Fibroblast of peridontal ligament (primary cell): ENCODE results near the gene AFF3.
"Not testable (repeated sequence)": the region's sequence is repeated elsewhere in the genome, so short reads cannot be mapped to it uniquely, and the experiment has no call there.

Source experiments
- DNase-seq: peaks from one replicate; pipeline ENCODE4 v3.0.0-alpha.2; 2010; ENCODE audit errors: extremely low read depth

Gene AFF3, protein sequence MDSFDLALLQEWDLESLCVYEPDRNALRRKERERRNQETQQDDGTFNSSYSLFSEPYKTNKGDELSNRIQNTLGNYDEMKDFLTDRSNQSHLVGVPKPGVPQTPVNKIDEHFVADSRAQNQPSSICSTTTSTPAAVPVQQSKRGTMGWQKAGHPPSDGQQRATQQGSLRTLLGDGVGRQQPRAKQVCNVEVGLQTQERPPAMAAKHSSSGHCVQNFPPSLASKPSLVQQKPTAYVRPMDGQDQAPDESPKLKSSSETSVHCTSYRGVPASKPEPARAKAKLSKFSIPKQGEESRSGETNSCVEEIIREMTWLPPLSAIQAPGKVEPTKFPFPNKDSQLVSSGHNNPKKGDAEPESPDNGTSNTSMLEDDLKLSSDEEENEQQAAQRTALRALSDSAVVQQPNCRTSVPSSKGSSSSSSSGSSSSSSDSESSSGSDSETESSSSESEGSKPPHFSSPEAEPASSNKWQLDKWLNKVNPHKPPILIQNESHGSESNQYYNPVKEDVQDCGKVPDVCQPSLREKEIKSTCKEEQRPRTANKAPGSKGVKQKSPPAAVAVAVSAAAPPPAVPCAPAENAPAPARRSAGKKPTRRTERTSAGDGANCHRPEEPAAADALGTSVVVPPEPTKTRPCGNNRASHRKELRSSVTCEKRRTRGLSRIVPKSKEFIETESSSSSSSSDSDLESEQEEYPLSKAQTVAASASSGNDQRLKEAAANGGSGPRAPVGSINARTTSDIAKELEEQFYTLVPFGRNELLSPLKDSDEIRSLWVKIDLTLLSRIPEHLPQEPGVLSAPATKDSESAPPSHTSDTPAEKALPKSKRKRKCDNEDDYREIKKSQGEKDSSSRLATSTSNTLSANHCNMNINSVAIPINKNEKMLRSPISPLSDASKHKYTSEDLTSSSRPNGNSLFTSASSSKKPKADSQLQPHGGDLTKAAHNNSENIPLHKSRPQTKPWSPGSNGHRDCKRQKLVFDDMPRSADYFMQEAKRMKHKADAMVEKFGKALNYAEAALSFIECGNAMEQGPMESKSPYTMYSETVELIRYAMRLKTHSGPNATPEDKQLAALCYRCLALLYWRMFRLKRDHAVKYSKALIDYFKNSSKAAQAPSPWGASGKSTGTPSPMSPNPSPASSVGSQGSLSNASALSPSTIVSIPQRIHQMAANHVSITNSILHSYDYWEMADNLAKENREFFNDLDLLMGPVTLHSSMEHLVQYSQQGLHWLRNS (N-terminal part only)

DNA sequence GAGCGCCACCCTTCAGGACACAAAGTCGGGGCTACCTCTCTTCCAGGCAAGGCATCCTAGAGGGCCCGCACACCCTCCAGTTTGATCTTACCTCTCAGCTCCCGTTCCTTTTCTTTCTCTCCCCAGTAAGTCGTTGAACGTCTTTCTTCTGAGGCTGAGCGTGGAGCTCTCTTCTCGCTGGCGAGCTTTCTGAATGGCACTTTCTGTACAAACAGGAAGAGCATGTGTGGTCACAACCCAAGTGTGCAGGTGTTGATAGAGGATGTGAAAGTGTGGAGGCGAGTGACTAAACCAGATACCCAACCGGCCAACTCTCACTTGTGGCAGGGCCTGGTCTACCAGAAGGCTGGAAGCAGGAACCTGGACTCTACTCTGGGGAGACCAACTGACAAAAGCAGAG is at the start of gene AFF3:
Gene AFF3, minus strand, starts transcription at position 198 of the 400 bp plus-strand sequence. CDS start 38,136 bp downstream, outside the sequence.
- DNase-seq, result no peak

DNA sequence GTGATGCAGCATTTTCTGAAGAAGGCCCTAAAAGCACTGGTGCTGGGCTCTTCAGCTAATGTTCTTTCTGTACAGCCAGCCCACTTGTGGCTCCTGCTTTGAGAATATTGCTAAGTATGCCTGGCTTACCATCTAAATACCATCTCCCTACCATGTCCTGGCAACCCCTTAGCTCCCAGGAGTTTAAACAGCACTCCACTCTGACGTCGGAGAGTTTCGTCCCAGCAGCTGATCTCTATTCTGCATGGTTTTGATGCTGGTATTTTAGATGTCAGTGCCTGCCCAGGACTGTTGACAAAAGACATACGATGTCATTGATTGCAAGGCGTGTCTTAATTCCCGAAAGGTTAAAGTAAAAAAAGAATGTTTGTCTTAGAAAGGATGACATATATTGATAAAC is 47.0 kb upstream of the AFF3 start:
- DNase-seq, result no peak

DNA sequence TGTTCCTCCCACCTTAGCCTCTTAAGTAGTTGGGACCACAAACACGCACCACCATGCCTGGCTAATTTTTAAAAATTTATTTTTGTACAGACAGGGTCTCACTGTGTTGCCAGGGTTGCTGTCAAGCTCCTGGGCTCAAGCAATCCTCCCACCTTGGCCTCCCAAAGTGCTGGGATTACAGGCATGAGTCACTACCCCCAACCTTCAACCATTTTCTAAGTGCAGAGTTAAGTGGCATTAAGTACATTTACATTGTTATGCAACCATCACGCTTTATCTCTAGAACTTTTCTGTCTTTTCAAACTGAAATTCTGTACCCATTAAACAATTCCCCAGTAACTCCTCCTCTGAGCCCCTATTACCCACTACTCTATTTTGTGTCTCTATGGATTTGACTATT is 45.9 kb upstream of the AFF3 start:
- no peak for DNase-seq

DNA sequence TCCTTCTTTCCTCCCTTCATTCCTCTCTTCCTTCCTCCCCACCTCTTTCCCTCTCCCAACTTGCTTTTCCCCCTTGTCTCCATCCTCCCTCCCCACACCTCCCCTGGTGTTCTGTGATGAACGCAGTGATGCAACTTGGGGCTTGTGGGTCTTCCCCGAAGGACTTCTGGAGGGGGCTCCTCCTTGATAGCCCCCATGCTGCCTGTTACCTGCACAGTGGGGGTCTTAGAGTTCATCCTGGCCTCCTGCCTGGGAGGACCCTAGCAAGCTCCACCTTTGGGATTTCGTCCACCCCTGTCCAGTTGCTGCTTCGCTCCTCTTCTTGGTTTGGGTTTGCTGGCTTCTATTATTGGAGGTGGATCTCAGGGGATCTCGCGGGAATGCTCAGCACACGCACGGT is 43.7 kb upstream of the AFF3 start:
- no peak for DNase-seq

DNA sequence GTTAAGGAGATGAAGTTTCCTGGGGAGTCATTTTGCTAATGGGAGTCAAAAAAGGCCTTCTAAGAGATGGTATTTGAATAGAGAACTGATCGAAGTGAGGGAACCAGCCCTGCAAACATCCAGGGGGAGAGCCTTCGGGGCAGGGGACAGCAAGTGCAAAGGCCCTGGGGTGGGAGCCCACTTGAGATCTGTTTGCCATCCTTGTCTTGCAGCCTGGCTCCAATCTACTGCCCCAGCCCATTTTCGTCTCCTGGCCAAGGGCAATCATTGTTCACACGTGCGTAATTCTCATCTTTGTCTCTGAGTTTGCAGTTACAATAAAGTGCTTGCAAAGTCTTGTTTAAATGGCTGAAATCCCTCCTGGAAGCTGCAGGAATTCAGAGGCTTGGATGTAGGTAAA is 43.1 kb upstream of the AFF3 start:
- no peak for DNase-seq

DNA sequence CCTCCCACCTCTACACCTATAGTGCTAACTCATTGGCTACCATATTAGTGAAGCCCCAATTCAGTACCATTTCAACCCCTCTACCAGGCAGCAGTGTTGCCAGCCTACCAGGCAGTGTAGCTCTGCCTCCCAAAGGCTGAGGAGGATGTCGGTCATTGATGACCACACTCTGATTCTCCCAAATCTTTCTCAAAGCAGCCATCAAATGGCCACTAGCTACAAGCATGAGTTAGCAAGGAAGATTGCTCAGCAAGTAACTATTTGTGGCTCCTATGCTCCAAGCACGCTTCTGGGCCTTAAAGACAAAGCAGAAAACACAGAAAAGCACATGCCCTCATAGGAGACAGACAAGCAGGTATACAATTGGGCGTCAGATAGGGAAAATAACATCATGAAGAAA is 42.7 kb upstream of the AFF3 start:
- no peak for DNase-seq

DNA sequence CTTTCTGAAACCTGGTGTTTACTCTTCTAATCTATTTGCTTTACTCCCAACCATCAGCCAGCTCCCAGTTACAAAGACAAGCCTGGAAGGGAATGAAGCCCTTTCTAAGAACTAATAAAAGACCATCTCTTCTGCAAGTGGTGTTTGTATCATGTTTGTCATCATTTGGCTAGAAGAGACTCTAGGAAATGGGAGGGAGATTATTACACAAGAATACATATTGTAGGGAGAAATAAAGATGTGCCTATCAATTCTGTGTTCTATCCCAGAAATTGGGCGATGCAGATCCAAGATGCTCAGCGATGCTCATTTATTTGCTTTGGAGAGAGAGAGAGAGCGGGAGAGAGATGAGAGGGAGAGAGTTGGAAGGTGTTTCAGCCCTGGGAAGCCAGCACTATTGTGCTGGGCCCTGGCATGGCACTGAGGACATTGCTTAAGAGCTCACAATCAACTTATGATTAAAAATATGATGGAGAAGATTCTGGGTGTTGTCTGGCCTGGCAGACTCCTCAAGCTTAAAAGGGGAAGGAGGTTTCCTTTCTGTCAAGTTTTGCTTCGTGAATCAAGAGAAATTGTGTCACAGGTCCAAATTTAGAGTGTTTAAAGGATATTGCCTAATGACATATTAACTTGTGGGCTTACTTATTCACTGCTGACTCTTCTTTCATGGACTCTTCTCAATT is 41.8 kb upstream of the AFF3 start:
- DNase-seq, result no peak

DNA sequence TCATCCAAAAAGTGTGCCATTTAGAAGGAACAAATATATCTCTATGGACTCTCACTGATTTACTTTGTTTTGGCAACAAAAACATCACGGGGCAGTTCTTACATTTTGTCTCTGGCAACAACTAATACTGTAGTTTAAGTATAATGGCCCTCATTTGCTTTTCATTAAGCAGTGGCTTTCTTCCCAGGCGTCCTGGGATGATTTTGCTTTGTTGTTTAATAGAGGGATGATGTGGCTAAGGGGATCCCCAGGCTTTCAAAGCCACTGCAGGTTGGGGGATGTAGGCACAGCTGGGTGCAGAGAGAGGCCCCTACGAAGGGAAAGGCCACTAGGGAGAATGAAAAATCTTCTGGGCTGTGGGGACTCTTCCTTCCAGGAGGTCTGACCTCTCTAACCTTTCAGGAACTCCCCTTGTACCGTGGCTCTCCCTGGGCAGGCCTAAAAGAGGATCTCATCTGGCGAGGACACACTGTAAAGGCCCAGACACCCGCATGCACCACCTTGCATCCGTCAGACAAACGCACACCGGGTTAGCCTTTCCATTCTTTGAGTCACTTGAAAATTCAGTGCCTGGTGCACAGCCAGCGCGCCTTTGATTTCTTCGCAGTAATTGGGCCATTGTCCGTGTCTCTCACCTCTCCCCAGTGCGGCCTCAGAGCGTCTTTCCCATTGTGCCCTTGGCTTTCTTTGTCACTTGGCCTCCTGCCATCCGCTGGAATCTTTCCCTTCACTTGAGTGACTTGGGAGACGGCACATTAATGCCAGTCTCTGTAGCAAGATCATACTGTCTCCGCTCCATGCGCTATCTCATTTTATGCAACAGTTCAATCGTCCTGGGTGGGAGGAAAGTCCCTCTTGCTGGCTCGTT is 40.3 kb upstream of the AFF3 start:
- DNase-seq, result peak; percentile 51

DNA sequence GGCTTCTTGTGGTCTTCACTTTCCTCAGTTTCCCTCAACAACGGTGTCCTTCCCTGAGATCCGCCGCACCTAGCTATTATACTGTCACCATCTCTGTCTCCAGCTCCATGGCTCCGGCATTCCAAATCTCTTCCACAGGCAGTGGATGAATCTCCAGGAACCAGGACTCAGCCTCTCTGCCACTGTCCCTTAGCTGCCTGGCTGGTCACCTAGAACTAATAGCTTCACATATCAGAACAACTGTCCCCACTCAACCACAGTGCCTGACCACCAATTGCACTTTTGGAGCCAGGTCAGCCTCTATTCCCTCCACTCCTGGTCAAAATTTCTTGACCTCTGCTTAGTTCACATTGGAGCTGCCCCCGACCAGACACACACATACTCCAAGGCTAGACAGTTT is 38.1 kb upstream of the AFF3 start:
- DNase-seq, result no peak

DNA sequence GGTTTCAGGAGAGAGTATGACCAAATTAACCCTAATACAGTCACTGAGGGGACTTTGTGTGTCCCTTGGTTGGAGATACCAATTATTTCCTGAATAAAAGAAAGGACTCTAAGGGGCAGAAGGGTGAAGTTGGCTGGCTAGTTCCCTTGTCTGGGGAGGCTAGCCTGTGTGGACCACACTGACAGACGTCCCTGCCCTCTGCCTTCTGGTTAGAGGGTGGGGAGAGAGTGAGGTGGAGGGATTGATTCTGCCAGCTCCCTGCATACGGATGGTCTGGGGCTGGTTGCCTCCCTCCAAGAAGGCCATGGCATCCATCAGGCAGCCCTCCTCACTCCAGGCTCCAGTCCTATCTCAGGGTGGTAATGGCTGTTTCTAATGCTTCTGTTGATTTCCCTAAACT is 37.4 kb upstream of the AFF3 start:
- DNase-seq, result no peak

DNA sequence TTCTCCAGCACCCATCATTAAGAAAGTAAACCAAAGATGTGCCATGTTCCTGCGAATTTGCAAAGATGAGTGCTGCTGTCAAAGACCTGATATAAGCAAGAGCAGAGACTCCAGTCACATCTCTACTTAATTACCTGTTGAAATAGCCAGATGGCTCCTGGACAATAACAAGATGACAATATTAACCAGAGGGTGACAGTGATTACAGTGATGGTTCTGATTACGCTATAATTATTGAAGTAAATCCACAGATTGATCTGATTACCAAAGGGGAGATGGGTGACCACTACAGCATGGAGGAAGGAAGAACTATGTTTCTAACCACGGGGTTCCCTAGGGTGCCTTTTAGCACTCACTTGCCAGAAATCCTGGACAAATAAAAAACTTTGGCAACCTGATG is 36.5 kb upstream of the AFF3 start:
- no peak for DNase-seq

DNA sequence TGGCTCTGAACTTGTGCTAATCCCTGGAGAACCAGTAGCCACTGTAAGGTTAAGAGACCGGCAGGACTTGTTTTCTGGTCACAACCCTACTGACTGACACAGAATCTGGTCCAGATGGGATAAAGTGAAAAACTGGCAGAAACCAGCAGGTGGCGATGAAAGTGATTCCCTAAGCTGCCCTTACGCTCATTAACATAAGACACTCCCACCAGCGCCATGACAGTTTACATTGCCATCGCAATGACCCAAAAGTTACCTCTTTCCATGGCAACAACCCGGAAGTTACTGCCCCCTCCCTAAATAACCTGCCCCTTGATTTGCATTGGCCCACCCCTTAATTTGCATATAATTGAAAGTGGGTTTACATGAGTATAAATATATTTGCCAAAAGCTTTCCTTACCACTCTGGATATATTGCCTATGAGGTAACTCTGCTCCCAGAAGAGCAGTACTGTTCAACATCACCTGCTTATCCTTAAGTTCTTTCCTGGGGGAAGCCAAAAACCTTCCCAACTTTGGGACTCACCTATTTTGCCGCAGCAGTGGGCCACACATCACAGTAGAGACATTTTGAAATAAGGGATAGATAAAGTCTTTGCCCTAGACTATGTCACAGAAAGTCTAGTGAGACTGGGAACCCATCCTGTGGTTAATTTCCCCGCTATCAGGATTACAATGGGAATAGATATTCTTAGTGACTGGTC is 35.8 kb upstream of the AFF3 start:
- no peak for DNase-seq

DNA sequence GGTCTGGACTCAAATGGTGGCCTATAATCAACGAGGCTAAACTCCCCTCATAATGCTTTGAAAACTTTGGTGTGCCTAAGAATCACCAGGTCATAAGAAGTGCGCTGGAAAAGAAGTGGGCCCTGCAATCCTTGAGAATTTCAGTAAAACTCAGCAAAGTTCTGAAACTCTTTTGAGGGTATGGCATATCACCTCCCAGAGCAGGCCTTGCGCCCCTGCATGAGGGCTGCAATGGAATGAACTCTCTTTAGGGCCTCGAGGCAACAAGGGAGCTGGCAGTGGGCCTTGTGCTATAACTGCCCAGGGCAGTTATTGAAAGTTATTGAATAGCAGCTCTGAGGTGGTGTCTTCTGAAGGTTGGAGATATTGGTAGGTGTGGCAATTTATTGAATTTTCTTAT is 34.5 kb upstream of the AFF3 start:
- DNase-seq, result no peak

DNA sequence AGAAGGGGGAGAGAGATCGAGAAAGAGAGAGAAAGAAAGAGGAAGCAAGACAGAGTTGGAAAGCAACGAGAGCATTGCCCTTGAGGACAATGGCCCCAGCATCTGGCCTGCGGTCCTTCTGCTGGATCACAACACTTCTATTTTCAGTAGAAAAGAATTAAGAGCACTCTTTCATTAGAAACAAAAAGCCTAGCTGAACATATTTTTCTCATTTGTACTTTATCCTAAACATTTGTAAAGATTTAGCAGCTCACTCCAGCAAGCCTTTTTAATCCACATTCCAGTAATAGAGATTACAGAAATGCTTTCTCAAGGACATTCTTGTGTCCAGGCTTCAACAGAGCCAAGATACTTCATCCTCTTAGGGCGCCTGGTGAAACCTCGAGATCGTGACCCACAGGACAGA is 31.6 kb upstream of the AFF3 start:
- peak; percentile 48 for DNase-seq

DNA sequence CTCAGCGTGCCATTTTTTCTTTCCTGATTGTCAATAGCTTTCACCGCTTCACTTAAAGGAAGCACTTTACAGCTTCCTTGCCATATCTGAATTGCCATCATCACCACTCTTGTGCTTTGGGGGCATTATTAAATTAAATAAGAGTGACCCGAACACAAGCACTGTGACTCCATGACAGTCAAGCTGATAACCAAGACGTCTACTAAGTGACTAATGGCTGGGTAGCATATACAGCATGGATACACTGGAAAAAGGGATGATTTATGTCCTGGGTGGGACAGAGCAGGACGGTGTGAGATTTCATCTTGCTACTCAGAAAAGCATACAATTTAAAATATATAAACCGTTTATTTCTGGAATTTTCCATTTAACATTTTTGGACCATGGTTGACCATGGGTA is 24.3 kb upstream of the AFF3 start:
- no peak for DNase-seq

DNA sequence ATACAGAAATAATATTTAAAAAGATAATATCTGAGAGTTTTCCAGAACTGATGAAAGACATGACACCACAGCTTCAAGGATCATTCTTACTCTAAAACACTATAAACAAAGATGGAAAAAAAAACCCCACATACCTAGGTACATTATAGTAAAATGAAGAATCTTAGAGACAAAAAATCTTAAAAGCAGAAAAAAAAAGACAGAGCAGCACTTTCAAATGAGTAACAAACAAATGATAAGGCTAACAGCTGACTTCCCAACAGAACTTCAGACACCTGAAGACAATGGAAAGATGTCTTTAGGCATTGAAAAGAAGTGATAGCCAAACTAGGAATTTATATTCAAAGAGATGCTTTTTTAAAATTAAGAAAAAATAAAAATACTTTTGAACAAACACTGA is 21.2 kb upstream of the AFF3 start:
- DNase-seq, result no peak

DNA sequence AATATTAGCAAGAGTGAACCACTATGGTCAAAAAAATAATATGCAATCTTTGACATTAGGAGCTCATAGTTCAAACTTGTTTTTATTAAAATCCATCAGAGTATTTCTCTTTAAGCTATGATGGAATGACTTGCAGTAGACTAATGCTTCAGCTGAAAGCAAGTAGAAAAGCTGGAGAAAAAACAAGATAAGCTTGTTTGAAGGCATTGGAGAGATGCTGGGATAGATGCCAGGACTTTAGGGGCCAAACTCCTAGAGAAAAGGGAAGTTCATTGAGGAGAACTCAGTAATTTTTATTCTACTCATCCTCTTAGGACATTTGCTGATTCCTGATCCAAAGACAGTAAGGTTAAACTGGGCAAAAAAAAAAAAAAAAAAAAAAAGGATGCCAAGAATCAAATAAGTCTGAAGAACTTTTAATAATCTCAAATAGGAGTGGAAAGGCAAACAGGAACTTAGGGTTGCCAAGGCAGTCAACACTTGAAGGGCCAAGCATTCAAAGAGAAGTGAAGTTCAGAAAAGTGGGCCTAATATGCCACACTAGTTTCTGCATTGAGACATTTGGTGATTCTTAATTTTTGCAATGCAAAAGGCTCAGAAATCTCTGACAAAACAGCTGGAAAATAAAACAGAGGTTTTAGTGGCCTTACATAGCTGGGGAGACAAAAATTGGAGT is 19.7 kb upstream of the AFF3 start:
- no peak for DNase-seq

DNA sequence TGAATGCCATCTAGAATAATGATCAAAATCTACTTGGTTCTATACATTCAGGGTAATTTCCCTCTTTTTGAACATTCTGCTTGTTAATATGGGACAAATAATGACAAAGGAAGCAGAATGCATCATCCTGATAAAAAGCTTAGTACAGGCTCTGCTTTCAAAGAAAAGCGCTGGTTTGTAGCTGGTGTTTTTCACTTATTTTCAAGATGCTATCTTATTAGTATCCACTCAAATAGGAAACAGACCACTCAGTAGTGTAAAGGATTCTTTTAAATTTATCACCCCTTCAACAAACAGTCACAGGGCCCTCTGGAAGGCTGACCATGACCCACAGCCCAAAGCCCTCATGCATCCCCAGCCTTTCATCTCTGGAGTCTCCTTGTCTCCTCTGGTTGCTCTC is 18.0 kb upstream of the AFF3 start:
- DNase-seq, result no peak

DNA sequence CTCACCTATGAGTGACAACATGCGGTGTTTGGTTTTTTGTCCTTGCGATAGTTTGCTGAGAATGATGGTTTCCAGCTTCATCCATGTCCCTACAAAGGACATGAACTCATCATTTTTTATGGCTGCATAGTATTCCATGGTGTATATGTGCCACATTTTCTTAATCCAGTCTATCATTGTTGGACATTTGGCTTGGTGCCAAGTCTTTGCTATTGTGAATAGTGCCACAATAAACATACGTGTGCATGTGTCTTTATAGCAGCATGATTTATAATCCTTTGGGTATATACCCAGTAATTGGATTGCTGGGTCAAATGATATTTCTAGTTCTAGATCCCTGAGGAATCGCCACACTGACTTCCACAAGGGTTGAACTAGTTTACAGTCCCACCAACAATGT is 9.4 kb upstream of the AFF3 start:
- DNase-seq, result not testable (repeated sequence)

DNA sequence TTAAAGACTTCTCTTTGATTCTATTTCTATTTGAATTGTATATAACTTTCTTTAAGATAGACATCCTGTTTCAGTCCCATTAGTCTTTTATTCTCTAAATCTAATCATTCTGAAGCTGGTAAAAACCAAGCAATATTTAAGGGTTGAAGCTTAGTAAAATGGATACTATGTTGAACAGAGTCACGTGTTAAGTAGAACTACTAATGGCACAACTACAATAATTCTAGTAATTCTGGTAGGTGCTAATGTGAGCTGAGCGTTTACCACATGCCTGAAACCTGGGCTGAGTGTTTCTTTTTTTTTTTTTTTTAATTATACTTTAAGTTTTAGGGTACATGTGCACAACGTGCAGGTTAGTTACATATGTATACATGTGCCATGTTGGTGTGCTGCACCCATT is 8.9 kb upstream of the AFF3 start:
- DNase-seq, result no peak
